K562 (cell line): ENCODE measurements around the gene POLD4. TPM values are rescaled to one million over a fixed set of nuclear protein-coding genes. Genes with fewer than 3 reads are reported as not detected.

ENCODE experiments used
- HDAC1 ChIP-seq, 2 experiments: fragments of 450-650 bp; IDR thresholded peaks; 2 replicates each; pipeline ENCODE4 v1.6.1; 2016 to 2017; ENCODE audit warnings: inconsistent platforms in 1 of 2, mild to moderate bottlenecking in 1 of 2, moderate library complexity in 1 of 2
- HMBOX1 ChIP-seq: sonication (generic); IDR thresholded peaks from 2 replicates; pipeline ENCODE4 v1.6.1; 2016
- KDM1A ChIP-seq, 2 experiments: fragments of 450-650 bp; IDR thresholded peaks; 2 replicates each; pipeline ENCODE4 v1.6.1; 2016; ENCODE audit warnings: mild to moderate bottlenecking in 2 of 2
- MCM5 ChIP-seq: fragments of 450-650 bp; IDR thresholded peaks from 2 replicates; pipeline ENCODE4 v1.6.1; 2016; ENCODE audit warnings: low read depth
- NFIC ChIP-seq: fragments of 450-650 bp; IDR thresholded peaks from 2 replicates; pipeline ENCODE4 v1.6.1; 2017; ENCODE audit warnings: mild to moderate bottlenecking, inconsistent platforms
- REST ChIP-seq, 2 experiments: fragments of 450-650 bp; formaldehyde crosslinking in 1 of 2; IDR thresholded peaks; 2 replicates each; pipeline versions ENCODE4 v1.4.0 to v1.6.1; 2014 to 2020; ENCODE audit warnings: mild to moderate bottlenecking in 2 of 2, borderline replicate concordance in 1 of 2, low read depth in 1 of 2
- SMC3 ChIP-seq: conservative IDR thresholded peaks from 2 replicates; pipeline ENCODE4 v1.6.1; 2011; ENCODE audit warnings: low read depth, low read length, improper control_type of control experiment; ENCODE audit not compliant: insufficient read depth
- TAL1 ChIP-seq: fragments of 450-650 bp; IDR thresholded peaks from 2 replicates; pipeline ENCODE4 v1.6.1; 2016; ENCODE audit warnings: mild to moderate bottlenecking
- ZFP36 ChIP-seq: fragments of 150-350 bp; IDR thresholded peaks from 2 replicates; pipeline ENCODE4 v1.6.1; 2018; ENCODE audit warnings: low read length, low read depth; ENCODE audit not compliant: partially characterized antibody
- ZNF449 ChIP-seq: fragments of 250-450 bp; sonication (Bioruptor Pico); IDR thresholded peaks from 2 replicates; pipeline ENCODE4 v1.8.0; 2022; ENCODE audit warnings: moderate library complexity, mild to moderate bottlenecking, inconsistent platforms
- ZSCAN29 ChIP-seq: fragments of 450-650 bp; IDR thresholded peaks from 2 replicates; pipeline ENCODE4 v1.6.1; 2017
- polyA plus RNA-seq, 8 experiments: library from polyadenylated mRNA; depleted of rRNA in 4 of 8; stranded (reverse) in 5 of 8; unstranded in 3 of 8; fragments of >200 nt; fragmentation: Nextera tagmentation in 2 of 8; fragmentation: Illumina TruSeq in 1 of 8; extraction: Ambion mirVana in 2 of 8; extraction: Trizol in 1 of 8; gene quantifications; 2 replicates each; pipeline versions ENCODE4 v1.2.1 to v1.2.3, GENCODE V29; 2011 to 2014; ENCODE audit warnings: inconsistent platforms in 1 of 8, missing spikeins in 1 of 8
- total RNA-seq, 7 experiments: library from RNA; depleted of rRNA in 6 of 7; stranded (reverse); fragments of >200 nt in 6 of 7; fragmentation: Illumina TruSeq in 2 of 7; extraction: Trizol in 2 of 7; gene quantifications; 2 replicates each; pipeline versions ENCODE4 v1.2.1 to v1.2.3, GENCODE V29; 2011 to 2021; ENCODE audit warnings: low replicate concordance in 1 of 7
- TF ChIP-seq, protein P1 (sequence below): fragments of 450-650 bp; formaldehyde crosslinking; IDR thresholded peaks from 2 replicates; pipeline ENCODE4 v1.4.0; 2022; ENCODE audit warnings: missing genetic modification characterization

Gene POLD4
- total and polyA plus RNA-seq, 9 of the 15 experiments (the other 6 are each of a cell fraction or from before 2014, with no cell fraction given): 5.8 to 64.5 (median 18.3) TPM

DNA sequence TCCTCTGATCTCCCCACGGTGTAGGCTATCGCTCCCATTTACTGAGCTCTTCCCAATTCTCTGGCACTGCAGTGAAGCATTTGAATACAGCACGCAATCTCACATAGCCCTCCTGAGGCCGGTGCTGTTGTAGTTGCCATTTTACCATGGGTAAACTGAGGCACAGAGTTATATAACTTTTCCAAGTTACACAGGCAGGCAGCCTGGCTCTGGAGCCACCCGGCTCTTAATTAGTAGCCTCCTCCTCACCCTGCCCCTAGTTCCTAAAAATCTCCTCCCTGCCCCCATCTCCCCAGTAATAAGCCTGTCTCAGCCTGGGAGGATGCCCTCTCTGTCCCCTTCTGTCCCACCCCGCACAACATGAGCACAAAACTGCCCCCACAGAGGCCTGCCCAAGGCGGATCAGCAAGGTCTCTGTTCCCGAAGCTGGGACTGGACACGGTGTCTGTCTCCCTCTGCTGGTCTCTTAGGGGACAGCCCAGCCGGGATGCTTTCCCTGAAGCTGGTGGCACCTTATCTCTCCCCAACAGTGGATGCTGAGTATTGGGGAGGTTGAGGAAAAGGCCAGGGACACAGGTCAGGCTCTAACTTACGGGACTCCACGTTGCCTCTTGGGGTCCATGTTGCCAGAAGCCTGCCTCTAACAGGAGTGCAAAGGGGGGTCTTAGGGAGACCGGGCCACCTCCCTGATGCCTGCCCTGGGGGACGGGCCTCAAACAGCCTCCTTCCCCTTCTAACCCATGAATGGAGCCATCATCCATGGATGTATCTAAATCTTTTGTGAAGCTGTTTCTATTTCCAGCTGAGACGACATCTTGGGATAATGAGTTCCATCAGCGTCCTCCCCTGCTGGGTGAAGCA, 29.2 kb upstream of the POLD4 start (continued):
- TF ChIP-seq REST (IDR thresholded peaks at IDR 0.05; ENCODE audit: borderline replicate concordance): peak; percentile 95
- TF ChIP-seq REST (CRISPR knock-in tag; IDR thresholded peaks at IDR 0.05; ENCODE audit: low read depth): no peak
- TF ChIP-seq MCM5: no peak
- no peak for TF ChIP-seq HMBOX1
- no peak for TF ChIP-seq ZNF449 (CRISPR knock-in tag)
- 0 out of 4 replicates have a peak, but pooled peaks of 1 of the 2 experiments have one; percentile 9 for TF ChIP-seq KDM1A (IDR thresholded peaks at IDR 0.05)
- TF ChIP-seq HDAC1 (IDR thresholded peaks at IDR 0.05): no peak
- peak; percentile 99 for TF ChIP-seq SMC3
- TF ChIP-seq ZSCAN29: no peak
- peak; percentile 37; the same call in 1 of the 2 replicates for TF ChIP-seq NFIC
- TF ChIP-seq, protein P1, sequence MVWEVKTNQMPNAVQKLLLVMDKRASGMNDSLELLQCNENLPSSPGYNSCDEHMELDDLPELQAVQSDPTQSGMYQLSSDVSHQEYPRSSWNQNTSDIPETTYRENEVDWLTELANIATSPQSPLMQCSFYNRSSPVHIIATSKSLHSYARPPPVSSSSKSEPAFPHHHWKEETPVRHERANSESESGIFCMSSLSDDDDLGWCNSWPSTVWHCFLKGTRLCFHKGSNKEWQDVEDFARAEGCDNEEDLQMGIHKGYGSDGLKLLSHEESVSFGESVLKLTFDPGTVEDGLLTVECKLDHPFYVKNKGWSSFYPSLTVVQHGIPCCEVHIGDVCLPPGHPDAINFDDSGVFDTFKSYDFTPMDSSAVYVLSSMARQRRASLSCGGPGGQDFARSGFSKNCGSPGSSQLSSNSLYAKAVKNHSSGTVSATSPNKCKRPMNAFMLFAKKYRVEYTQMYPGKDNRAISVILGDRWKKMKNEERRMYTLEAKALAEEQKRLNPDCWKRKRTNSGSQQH: 0 out of 2 replicates have a peak, but pooled peaks have one; percentile 39
- TF ChIP-seq TAL1: no peak
- peak; percentile 90 for TF ChIP-seq ZFP36
